Epidermal melanocyte (primary cell): ENCODE data around the gene ZNF101.

ENCODE experiments used
- DNase-seq: peaks from one replicate; pipeline ENCODE4 v3.0.0; 2011; ENCODE audit warnings: low spot score; ENCODE audit not compliant: insufficient read length

ZNF101 gene

GRCh38 chr19:19668230-19669012 is at the start of gene ZNF101:
TSS of gene ZNF101 (plus strand) at chr19:19668839. CDS start at chr19:19668964, 125 bp downstream.
- peak; percentile 65 for DNase-seq

GRCh38 chr19:19619181-19619848 is 49.3 kb upstream of the ZNF101 start:
- DNase-seq: no peak

GRCh38 chr19:19619849-19620210 is 48.8 kb upstream of the ZNF101 start:
- no peak for DNase-seq

GRCh38 chr19:19623383-19623782 is 45.3 kb upstream of the ZNF101 start:
- peak; percentile 11 for DNase-seq

DNA sequence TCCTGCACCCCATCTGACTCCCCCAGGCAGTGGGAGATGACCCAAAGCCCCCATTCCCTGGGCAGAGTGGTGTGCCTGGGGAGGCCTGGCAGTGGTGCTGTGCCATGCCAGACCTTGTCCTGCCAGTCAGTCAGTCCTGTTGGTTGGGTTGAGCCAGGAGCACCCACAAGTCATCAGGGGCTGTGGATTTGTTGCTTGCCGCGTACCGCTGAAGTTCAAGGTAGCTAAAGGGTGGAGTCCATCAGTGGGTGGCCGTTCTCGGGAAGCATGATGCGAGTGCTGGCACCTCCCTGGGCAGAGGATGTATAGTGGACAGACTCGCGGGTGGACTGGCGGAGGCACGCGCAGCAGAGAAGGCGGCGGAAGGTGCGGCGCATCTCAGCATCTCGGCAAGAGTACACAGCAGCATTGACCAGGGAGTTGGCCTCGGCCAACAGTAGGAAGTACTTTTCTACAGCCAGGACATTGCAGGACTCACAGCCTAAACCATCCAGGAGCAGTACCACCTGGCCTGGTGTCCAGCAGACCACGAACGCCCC is 44.5 kb upstream of the ZNF101 start:
- peak; percentile 5 for DNase-seq

DNA sequence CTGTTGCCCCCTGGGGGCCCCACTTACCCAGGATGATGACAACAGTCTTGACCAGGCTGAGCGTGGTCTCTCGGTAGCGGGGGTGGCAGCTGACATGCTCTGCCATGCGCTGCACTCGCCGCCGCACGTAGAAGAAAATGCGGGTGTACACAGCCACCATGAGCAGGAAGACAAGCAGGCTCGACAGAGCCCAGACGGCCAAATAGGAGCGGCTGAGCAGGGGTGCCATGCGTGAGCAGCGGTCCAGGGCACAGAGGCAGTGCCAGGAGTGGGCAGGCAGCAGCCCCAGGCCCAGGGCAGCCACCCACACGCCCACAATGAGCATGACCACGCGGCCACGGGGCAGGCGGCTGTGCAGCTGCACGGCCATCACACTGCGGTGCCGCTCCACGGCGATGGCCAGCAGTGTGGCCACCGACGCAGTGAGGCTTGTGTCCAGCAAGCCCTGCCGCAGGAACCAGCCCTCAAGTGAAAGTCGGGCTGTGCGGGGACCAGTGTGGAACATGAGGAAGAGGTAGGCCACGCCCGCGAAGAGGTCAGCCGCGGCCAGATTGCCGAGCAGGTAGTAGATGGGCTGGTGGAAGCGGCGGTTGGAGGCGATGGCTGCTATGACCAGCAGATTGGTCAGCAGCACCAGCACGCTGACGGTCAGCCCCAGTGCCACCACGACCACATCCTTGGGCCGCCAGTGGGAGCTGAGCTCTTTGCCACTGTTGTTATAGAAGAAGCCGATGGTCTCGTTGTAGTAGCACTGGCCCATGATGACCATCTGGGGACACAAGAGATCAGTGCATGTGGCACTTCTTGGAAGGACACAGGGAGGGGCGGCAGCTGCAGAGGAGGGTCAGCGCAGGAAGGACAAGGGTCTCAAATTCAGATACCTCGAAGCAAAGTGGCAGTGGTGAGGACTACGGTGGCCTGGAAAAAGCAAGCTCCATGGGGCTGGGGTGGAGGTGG is 41.8 kb upstream of the ZNF101 start:
- peak; percentile 12 for DNase-seq

DNA sequence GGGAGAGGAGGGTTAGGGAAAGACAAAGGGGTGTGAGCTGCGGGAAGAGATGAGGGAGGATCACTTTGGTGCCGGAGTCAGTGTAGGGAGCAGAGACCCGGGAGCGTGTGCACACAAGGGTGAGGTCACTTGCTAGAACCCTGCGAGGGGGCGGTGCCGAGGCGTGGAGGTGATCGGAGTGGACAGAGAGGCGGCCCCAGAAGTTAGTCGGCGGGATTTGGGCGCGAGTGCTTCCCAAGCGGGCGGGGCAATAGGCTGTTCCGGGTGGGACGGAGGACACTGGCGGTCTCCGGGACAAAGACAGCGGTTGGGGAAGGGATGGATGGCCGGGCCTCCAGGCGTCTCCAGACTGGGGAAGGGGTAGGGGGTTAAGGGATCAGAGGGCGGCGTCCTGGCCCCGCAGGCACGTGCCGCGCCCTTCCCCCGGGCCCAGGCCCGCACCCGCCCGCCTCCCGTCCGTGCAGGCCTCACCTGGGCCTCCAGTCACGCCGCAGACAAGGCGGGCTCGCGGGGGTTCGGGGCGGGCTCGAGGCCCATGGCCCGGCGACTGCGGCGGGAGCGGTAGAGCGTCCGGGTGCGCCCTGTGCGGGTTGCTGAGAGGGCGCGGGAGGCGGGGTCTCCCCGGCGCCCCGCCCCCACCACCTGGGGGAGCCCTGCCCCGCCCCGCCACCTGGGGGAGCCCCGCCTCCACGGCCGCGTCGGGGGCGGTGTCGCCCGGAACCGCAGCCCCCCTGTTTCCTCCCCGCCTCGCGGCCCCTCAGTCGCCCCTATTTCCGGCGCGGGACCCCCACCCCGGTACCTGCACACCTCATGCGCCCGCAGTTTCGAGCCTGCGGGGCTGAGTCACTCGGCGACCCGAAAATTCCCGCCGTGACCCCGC is 40.8 kb upstream of the ZNF101 start, which contains the start of gene LPAR2:
Gene LPAR2 (minus strand): TSS at position 600 of the 880 bp plus-strand sequence. CDS start 945 bp downstream, outside the sequence.
- peak; percentile 23 for DNase-seq

DNA sequence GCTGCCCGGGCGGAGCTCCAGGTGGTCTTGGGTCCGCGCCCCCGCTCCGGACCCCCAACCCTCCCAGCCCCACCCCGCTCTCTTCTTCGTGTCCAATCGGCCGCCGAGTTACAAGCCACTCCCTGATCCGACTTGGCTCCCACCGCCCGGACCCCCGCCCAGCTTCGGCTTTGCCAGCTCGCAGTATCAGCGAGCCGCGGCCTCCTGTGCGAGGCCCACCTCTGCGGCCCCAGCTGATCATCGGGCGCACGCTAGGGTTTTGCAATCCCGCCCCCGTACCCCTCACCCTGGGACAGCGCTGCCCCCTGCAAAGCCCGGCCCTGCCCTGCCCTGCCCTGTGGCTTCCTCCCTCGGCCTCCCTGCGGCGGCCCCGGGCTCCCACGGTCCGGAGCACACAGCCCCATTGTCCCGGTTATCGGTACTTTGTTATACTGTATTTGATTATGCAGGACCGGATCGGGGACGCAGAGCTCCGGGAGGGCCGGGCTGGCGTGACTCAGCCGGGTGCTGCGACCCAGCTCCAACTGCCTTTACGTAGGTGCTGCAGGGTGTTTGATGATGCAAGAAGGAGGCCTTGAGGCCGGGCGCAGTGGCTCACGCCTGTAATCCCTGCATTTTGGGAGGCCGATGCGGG is 40.0 kb upstream of the ZNF101 start:
- DNase-seq: peak; percentile 75

DNA sequence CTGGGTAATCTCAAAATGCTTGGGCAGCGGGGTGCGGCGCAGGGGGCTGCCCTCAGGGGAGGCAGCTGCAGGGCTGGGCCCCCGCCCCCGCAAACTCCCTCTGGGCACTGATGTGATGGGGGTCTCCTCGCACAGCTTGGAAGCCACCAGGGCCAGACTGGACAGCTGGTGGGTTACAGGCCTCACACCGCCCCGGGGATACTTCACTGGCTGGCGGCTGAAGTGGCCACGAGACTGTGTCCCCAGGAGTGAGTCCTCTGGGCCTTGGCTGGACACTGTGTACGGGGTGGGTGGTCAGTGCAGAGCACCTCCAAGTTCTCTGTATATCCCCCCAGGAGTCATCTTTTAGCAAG is 38.6 kb upstream of the ZNF101 start:
- no peak for DNase-seq

DNA sequence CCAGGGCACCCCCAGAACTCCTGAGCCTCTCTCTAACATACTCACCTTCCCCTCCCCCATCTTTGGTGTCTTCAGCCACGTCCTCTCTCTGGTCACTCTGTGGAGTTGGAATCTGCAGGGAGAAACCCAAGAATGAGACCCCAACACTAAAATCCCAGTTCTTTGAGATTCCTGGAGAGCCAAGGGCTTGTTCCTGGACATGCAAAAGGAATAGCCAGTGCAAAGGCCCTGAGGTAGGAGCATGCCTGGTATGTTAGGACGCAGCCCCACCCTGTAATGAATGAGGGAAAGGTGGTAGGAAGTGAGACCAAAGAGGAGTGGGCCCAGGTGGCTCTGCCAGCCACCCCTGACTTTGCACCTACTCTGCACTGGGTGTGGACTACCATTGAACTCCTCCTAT is 38.2 kb upstream of the ZNF101 start:
- DNase-seq: no peak

DNA sequence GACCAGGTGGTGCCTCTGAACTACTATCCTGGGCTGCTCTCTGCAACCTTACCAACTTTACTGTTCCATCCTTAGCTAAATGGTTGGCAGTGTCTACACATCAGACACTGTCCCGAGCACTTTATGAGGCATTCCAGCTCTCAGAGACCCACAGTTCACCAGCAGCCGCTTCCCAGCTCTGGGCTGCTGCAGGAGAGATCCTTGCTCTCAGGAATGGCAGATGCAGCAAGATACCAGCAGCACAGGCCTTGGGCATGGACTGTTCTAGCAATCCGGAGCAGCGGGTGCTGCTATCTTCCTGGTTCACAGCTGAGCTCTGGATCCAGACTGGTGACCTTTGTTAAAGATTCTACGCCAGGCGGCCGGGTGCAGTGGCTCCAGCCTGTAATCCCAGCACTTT is 37.3 kb upstream of the ZNF101 start:
- no peak for DNase-seq

GRCh38 chr19:19632661-19633060 is 36.0 kb upstream of the ZNF101 start:
- DNase-seq: no peak

- DNase-seq: no peak
These were observed 34.7 kb upstream of the ZNF101 start for GRCh38 chr19:19633711-19634515.

- DNase-seq: no peak
These were observed 33.9 kb upstream of the ZNF101 start for GRCh38 chr19:19634516-19635312.

- DNase-seq: no peak
These were observed 33.3 kb upstream of the ZNF101 start for GRCh38 chr19:19635313-19635702.

GRCh38 chr19:19636573-19637185 is 32.0 kb upstream of the ZNF101 start:
- DNase-seq: no peak

GRCh38 chr19:19637186-19637522 is 31.5 kb upstream of the ZNF101 start:
- no peak for DNase-seq
